ENCODE results near the gene RHEB.

RHEB gene

DNA sequence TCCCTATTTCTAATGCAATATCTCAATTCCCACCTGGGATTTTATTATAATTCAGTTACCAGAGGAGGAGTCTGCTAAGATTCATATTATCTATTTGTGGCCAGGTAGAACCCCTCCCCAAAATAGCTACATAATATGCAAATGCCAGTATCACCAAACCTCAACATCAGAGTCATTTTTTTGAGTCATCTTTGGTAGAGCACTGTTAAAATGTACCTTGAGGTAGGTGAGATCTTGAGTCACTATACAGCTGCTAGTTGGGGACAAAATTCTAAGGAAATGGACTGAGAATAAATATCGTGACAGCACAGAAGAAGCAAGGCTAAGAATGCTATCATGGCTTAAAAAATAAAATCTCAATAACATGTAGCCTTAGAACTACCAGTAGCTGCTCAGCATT lies 75.1 kb downstream of the RHEB start:
- DNase-seq, result no peak

DNA sequence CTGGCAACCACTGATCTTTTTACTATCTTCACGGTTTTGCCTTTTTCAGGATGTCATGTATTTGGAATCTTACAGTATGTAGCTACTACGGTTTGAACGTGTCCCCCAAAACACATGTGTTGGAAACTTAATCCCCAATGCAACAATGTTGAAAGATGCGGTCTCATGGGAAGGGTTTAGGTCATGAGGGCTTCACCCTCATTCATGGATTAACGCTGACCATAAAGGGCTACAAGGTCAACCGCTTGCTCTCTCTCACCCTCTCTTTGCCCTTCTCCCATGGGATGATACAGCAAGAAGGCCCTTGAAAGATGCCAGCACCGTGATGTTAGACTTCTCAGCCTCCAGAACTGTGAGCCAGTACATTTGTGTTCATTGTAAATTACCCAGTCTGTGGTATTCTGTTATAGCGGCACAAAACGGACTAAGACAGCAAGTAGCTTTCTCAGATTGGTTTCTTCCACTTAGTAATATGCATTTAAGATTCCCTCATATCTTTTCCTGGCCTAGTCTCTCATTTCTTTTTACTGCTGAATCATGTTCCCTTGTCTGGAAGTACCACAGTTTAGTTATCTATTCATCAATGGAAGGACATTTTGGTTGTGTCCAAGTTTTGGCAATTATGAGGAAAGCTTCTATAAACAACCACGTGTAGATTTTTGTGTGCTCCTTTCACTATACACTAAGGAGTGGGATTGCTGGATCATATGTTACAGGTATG lies 76.8 kb downstream of the RHEB start:
- no peak for DNase-seq

DNA sequence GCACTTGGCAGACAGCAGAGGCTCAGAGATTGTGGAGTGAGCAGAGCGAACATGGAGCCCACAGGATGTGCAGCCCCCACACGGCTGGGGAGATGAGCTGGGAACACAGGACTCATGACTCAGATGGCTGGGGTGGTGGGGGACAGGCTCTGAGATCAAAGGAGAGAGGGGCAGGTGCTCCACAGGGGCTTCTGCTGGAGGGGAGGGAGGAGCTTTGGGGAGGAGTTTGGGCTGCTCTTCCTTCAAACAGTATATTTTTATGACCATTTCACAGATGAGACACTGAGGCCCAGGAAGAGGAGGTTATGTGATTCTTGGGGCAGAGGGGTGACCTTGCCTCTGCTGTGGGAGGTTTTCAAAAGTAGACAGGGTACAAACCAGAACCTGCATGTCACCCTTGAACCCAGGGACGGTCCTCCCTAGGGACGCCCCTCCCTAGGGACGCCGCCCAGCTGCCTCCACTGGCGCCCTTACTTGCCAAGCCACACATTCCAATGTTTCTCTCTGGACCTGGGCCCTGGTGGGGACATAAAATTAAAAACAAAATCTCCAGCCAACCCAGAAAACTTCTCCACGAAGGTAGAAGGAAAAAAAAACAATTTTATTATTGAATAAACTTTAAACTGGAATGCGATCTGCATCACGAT lies 78.8 kb downstream of the RHEB start:
- DNase-seq, result no peak

DNA sequence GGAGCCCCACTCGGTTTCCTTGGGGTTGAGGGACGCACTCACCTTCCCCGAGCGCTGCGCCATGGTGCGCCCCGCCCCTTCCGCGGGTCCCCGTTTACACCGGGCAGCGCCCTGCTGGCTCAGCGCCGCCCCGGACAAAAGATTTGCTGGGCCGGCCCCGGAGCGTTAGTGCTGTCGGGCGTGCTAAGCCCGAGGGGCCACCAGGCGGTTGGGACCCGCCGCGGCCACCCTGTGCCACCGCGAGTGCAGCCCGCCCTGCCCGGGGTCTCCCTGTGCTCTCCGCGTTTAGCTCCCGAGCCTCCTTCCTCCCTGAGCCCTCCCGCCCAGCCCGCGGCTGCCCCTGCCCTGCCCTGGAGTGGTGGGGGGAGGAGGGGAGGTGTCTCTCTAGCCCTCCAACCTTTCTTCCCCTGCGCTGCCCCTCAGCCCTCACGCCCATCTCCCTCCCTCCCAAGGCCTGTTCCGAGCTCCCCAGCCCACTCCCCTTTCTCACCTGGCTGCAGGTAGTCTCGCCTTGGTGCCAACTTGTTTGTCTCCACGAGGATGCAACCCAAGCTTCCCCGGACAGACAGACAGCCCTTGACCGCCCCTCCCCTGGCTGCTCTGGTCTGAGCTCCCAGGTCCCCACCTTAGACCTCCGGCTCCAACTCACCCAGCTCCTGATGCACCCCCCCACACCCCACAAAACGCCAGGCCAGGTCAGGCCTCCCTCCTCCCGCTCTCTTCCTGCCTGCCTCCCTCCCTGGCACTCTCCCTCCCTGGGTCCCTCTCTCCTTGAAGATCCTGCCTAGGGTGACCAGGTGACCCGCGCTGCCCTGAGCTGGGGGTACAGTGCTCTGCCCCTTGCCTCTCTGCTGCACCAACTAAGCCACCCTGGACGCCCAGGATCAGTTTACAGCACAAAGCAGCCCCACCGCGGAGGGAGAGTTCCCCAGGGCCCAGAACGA lies 79.6 kb downstream of the RHEB start, which contains the start of gene CRYGN:
Gene CRYGN, minus strand, starts transcription at position 287 of the 944 bp plus-strand sequence. Its CDS starts 224 bp downstream, at position 63.
- no peak for DNase-seq

DNA sequence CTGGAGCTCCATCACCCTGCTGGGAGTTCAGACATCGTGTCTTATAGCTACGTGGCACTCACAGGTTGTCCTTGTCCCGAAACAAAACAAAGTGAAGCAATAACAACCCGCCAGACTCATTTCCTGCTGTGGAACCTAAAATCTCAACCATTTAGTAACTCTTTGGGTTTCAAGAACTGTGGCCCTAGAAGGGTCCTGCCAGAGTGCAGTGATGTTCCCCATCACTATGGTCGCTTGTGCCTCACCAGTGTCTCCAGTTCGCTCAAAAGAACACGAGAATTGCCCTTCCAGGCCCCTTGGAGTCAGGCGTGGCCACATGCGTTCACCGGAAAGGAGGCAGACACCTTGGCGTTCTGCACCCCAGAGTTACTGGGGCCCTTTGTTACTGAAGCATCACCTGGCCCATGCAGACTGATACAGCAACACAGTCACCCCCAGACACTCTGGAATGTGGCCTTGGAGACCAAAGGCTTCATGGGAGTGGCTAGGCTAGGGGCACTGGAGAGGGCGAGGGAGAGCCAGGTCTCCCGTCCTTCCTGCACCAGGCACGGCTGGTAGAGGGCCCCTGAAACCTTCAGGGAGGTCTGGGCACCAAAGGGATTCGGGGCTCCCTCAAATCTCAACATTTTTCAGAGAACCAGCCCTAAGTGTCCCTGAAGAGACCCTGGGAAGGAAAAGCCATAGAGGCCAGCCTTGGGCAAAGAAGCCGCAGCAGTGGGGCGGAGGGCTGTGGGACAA lies 80.7 kb downstream of the RHEB start:
- DNase-seq, result no peak

DNA sequence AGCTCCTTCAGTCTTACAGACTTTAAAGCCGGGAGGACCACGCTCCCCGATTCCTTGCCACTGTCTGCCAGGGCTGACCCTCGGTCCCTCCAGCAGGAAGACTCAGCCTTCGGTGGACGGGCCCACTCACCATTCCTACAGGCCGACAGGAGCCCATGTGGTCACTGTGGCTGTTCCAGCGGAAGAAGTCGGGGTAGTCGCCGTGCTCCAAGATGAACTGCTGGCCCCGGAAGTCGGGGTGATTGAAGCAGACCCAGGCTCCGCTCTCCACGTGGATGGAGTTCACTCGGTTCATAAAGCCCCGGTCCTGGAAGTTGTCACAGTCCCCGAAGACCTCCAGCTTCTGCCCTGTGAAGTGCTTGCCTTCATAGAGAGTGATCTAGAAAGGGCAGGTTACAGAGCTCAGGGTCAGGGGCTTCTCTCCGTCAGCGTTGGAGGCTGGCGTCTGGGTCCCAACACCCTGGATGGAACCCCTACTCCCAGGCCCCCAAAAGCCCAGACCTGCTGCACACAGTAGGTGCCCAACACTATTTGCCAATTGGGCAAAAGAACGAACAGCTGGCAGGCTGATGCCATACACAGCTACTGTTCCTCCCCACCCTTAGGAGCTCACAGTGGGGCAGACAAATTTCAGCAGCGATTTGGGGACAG lies 81.7 kb downstream of the RHEB start:
- no peak for DNase-seq

DNA sequence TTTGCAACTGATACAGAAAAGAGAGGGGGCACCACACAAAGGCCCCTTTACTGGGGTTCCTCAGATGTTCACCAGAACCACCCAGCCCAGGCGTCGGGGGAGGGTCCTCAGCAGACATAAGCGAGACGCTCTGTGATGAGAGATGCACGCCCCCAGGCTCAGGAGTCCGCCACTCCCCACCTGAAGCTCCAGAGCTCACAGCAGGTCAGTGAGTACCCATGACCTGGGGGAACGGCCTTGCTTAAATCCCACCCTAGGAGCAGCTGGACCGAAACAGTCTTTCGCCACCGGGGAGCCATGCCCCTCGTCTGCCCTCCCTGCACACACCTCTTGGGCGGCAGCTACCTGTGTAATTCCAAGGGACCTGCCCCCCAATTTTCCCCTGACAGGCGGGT lies 82.5 kb downstream of the RHEB start:
- no peak for DNase-seq

DNA sequence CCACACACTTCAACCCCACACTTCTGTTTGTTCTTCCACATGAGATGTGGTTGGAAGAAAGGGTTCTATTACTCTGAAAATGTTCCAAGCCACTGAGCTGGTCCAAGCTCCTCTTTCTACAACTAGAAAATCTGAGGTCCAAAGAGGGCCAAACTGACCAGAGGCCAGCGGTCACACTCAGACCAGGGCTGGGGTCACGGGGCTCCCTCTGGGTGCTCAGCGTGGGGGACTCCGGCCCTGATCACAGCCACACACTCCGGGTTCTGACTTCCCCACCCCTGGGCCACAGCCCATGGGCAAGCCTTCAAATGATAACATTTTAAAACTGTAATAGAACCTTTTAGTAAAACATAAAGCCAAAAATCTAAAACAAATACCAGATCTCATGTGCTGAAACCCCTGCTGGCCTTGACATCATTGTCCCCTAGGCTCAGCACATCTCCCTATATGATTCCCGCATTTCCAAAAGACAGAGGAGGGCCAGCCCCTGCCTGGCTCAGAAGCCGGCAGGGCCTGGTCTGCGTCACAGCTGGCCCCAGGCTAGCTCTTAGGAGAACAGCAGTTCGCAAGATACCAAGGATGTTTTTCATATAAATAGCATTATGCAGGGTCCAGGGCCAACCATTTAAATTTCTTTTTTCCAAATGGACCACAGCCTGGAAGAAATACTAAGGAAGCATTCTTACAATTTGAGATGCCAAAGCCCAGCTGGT lies 83.1 kb downstream of the RHEB start:
- no peak for DNase-seq

DNA sequence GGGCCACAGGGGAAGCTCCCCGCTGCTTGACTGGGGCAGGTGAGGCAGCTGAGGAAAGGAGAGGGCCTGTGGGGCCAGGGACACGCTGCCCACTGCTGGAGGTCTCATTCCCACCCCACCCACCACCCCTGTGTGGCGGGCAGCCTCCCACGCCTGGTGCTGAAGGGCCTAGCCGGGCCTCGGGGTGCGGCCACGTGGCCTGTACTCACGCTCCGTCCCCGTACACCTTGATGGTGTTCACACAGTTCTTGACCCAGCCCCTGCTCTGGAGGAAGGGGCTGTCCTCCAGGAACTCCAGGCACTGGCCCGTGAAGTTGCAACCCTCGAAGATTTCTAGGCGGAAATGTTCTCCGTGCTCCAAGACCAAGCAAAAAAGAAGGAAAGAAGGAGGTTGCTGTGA lies 83.7 kb downstream of the RHEB start:
- DNase-seq, result no peak

DNA sequence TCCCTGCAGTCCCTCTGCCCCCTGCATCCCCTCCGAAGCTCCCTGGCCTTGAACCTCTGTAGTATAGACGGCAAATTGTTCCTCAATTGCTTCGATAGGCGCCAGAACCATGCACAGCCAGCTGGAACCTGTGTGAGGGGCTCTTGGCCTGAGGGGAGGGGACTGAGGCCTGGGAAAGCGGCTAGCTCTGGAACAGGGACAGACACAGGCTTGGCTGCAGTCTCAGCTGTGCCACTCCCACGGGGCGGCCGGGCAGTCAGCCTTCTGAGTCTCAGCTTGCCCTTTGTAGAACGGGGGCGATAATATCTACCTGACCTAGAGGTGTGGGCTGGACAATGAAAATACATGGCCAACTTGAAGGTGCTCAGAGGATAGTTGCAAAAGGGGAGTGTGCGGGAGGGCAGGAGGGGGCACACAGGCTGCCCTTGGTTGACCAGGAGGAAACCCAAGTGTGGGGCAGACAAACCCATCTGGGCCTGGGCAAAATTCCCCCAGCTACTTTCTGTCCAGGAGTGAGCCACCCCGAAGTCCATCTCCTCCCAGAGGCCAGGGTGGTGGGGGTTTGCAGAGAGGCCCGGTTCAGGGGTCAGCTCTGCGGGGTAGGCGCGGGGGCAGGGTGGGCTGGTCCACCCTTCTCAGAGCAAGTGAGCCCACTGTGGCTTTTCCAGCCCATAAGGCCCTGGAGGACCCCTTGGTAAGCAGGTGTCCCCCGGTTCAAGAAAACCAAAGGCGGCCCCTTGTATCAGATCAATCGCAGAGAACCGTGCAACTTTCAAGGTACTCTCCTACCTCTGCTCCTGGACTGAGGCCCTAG lies 84.4 kb downstream of the RHEB start:
- DNase-seq, result no peak

DNA sequence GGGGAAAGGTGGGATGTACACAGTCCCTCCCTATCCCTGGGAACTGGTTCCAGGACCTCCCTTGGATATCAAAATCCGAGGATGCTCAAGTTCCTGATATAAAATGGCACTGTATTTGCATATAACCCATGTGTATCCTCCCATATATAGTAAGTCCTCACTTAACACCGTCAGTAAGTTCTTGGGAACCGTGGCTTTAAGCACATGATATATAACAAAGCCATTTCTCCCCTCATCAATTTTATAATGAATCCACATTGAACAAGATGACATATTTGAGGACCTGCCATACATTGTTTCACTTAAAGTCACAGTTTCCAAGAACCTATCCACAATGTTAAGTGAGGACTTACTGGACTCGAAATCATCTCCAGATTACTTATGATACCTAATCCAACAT lies 85.1 kb downstream of the RHEB start:
- DNase-seq, result no peak

DNA sequence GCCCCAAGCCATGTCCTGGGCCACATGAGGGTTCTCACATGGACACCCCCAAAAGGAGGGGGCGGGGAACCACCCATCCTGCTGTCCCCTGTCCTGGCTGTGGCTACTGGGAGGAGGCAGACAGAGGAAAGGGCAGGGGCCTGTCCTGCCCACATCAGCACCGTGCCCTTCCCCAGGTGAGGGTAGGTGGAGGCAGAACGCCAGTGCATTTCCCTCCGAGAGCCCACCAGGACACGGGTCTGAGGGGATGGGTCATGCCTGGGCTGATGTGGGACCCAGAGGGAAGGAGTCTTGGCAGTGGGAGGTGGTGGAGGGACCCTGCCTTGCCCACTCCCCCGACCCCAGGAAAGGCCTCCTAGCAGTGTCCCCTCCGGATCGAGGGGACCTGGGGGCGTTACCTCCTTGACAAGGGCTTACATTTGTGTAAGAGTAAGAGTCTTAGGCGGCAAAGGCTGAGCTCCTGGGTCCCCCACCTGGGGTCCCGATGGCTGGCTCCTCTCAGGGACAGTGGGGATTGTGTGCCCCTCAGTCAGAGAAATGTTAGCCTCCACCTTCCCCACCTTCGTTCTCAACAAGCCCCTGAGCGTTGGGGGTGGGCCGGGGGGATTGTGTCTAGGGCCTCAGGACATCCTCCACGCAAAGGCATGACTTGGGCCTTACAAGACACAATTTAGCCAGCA lies 85.8 kb downstream of the RHEB start:
- DNase-seq, result no peak

DNA sequence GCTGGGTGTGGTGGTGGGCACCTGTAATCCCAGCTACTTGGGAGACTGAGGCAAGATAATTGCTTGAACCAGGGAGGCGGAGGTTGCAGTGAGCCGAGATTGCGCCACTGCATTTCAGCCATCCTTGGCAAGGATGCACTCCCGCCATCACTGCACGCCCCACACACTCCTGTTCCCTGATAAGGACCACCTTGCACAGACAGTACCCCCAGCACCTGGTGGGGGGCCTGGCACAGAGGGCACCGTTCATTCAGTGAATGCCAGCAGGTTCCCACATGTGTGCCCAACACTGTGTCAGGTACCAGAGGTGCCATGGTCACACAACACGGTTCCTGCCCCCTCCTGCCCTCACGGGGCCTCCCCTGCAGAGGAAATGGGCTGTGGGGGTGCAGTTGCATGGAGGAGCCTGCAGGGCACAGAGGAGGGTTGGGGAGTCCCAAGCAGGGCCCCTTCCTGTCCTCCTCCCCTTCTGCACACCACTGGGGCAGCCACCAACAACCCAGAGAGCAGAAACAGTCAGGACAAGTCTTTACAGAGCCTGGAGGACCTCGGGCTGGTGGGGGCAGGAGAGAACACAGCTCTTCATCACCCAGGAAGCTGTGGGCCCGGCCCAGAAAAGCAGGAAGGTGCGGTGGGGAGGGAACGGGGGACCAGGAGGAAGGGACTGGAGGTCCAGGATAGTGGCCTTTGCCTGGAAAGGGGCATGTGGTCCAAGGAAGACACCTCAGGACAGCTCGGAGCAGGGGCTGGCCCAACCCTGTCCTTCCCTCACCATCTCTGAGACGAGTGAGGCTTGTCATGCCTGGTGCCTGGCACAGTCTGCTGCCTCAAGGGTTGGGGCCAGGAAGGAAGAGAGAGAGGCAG lies 86.8 kb downstream of the RHEB start:
- no peak for DNase-seq

DNA sequence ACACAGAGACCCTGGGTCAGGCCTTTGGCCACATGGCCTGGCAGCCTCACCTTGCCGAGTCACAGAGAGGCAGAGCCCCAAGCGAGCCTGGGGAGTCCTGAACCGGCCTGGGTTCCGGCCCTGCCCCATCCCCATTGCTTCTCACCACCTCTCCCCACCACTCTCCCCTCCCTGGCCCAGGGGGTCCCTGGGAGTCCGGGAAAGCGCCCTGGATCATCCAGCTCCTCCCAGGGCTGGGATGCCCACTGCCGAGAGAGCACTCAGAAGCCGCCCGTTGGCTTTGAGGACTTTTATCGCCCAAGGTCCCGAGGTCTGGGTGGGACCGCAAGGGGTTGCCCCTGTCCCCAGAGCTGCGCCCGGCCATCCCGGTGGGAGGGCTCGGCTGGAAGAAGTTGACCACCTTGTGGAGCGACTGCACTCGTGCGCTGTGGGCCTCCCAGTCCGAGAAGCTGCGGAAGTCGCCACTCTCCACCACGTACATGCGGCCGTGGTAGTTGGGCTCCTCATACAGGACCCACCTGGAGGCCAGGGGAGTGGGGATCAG lies 87.9 kb downstream of the RHEB start:
- no peak for DNase-seq

DNA sequence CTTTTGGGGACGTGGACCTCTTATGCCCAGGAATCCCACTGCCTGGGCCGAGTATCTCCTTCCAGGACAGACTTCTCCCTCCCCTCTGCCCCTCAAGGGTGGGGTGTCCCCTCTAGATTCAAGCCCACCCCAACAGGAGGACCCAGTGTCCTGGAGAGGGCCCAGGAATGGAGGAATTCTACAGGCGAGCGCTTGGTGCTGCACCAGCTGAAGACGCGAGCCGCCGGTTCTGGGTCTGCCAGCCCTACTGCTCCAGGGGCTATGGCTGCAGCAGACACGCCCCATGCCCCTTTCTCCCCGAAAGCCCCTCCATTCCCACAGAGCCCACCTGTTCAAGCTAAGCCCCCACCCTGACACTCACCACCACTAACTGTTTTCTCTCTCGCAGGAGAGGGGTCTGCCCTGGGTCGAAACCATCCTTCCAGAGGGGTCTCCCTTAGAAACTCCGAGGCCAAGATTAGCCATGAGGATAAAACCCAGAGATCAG lies 88.4 kb downstream of the RHEB start:
- DNase-seq, result no peak

DNA sequence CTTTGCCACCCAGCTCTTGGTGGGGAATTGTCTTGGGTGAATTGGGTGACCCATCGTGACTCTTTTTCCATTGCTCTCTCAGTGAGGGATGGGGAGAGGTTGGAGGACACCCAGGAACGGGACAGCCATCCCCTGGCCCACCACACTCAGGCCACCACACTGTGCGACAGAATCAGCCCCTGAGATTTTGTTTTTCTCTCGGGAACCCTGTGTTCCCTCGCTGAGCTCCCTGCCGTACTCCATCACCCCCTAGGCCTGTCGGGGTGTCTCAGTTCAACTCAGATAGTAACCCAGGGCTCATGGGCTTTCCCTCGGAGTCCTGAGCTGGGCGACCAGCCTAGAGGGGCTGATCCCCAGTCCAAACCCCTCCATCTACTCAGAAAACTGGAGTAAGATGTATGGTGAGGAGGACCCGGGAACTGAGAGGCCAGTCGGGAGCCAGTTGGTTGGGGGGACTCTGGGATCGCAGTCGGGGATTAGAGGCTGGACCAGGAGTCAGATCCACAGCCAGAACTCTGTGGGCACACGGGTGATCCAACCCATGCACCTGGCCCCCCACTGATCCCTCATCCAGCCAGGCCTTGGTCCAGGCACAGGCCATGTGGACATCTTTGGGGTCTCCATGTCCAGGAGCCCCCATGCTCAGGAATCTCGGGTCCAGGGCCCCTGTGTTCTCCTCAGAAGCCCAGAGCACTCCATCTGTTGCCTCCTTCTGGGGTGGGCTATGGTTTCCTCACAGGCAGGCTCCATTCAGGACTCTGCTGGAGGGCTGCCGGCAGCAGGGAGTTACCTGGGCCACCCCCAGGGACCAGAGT lies 89.1 kb downstream of the RHEB start:
- no peak for DNase-seq

DNA sequence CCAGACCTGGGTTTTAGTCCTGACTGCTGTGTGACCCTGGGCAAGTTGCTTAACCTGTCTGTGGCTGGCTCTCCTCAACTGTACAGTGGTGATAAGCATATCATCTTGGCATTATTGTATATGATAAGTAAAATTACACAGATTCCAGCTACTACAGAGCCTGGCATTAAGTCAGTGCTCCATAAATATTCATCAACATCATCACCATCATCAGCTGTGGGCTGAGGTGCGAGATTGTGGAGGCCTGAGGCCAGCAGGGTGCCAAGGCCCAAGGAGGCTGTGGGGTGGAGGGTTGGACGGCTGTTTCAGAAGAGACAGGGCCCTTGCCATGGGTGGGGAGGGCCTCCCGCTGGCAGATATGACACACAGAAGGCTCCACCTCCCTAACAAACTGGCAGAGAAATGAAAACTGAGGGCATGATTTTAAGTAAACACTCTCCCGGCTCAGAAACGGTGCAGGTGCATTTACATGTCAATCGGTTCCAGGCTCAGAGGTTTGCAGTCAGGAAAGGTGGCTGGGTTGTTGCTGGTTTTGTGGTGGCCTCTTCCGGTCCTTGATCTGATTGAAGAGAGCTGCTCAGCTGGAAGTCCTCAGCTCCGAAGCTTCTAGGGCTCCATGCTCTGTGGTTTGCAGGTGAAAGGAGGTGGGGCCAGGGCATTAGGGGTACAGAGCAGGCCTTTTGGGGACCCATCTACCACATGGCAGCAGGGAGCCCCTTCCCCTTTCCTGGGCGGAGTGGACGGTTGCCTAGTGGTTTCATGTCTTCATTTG lies 89.9 kb downstream of the RHEB start:
- DNase-seq, result no peak
